Lower leg skin (tissue), 3 donors: ENCODE data around the gene ABCD1.

Experiments used
- CTCF ChIP-seq, 3 donors: fragments of 450-650 bp; IDR thresholded peaks; one replicate each; pipeline ENCODE4 v1.5.1; 2016; ENCODE audit warnings: antibody characterized with exemption in 3 of 3, mild to moderate bottlenecking in 3 of 3, moderate library complexity in 2 of 3
- POLR2A ChIP-seq, 2 donors: fragments of 450-650 bp; IDR thresholded peaks; one replicate each; pipeline ENCODE4 v1.6.1; 2016 to 2017; ENCODE audit warnings: antibody characterized with exemption in 2 of 2, mild to moderate bottlenecking in 1 of 2, moderate library complexity in 1 of 2

- TF ChIP-seq POLR2A (IDR thresholded peaks at IDR 0.05): no peak
- TF ChIP-seq CTCF (IDR thresholded peaks at IDR 0.05): no peak
Measured at GRCh38 chrX:153778181-153778580, 53.5 kb downstream of the ABCD1 start.
